GM21367 (cell line): ENCODE data around the gene SH3BP4.
"Not testable (repeated sequence)": the region's sequence is repeated elsewhere in the genome, so short reads cannot be mapped to it uniquely, and the experiment has no call there.

Experiments used
- ATAC-seq: cut with Tn5 transposase; IDR thresholded peaks from one replicate; pipeline ENCODE4 v1.9.1; 2021; ENCODE audit not compliant: unreplicated experiment

The SH3BP4 gene

DNA sequence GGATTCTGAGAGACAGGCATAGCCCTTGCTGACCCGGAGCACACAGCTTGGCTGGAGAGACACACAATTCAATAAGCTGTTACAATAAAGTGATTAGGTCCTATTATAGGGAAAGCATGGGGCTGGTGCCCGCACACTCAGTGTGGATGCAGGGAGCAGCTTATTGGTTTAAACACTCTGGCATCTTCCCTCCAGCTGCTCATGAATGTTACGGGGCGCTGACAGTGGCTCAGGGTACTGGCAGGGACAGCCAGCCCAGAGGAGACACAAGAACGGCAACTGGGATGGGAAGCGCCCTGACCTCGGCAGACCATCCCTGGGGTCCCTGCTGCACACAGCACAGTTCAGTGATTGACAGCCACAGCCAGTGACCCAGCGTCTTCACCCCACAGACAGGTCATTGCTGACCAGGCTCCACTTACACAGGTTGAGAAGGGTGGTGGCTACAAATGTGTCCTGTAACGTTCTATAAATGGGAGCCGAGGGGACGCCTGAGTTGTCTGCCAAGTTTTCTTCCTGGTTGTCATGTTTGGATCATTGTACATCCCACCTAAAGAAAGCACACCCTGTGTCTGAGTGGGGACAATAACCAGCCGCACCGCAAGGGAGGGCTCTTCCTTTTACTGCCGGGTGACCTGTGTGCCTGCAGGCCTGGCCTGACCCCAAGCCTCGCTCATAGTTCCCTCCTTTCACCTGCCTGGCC lies 60.3 kb downstream of the SH3BP4 start:
- ATAC-seq, result no peak

DNA sequence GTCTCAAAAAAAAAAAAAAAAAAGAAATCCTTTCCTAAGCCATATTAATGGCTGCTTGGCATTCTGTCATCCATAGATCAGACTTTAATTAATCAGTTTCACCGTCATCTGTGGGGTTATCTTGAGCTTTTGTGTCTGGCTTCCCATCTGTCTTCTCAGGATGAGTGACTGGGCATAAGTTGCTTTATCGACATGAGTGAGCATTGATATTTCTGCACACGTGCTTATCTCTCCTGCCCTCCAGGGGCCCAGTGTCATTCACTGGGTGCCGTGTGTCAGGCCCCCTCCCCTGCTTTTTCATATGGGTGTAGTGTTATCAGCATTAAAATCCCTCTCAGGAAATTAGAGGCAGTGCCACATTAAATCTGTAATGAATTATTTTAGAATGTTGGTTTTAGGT lies 65.6 kb downstream of the SH3BP4 start:
- no peak for ATAC-seq

- ATAC-seq, result no peak
Observed at GRCh38 chr2:235018838-235019237, 67.0 kb downstream of the SH3BP4 start.

GRCh38 chr2:235020141-235020540 lies 68.3 kb downstream of the SH3BP4 start:
- ATAC-seq, result not testable (repeated sequence)

DNA sequence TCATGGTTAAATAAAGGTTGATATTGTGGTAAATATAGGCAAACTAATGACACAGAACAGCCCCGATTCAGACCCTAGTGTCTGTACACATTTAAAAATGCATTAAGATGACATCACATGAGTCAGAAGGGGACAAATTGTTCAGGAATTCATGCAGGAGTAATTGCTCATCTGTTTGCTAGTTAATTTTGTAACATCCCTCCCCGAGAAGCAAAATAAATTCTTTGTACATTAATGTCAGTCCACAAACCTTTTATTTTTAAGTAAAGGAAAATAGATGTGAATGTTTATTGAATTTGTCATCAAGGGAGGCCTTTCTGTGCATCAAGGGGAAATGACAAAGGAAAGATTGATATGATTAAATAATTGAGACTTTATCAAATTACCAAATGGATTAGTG lies 69.9 kb downstream of the SH3BP4 start:
- no peak for ATAC-seq

DNA sequence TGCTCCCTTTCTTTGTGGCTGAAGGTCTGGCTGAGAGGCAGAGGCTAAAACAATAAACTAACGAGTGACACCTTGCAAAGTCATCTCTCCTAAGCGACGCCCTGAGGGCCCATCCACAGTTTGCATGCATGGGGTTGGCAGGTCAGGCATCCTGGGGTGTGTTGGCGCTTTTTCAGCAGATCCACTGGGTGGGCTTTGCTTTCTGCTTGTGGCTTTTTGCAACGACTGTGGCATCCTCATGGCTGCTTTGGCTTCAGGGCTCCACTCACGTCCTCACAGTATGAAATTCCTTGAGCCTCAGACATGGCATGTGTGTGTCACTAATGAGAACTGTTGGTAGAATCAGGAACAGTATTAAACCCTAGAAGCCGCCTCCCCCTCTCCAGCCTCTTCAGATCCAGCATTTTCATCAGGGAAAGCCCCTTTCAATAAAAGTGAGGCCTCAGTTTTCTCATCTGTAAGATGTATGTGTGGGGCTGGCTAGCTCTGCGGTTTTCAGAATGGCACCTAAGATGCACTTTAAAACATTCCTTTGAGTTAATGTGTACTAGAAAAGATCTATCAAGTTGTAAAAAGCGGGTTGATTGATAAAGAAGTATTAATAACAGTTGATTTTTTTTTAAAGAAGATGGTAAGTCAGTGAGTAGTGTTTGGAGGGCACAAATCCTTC lies 72.5 kb downstream of the SH3BP4 start:
- ATAC-seq, result no peak

GRCh38 chr2:235024931-235025773 lies 73.3 kb downstream of the SH3BP4 start:
- no peak for ATAC-seq

DNA sequence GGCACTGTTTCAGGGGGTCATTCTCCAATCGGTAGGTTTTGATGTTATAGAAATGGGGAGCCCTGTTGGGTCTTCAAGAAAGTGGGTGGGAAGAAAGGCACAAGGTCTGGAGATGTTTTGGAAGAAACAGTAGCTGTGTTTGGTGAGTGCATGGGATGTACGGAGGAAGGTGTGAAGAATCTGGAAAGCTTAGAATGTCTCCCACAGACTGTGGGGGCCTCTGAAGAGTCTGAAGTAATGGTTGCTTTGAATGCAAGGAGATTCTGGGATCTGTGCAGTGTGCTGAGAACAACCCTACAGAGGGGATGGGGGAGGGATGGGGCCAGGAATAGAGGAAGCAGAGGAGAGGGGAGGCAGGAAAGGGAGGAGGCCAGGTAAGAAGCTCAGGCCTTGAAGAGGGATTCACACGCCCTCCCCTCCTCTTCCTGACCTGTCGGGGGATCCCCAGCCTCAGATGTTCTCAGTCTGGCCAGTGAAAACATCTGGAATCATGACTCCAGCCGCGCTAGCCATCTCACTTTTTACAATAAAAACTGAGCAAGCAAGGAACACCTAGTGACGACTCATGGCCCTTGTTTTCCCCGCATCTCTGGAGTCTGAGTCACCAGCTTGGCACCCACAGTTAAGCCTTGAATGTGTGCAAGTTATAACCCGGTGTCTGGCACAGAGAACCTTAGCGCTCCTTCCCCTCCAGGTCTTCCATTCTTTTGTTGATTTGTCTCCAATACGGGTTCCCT lies 74.2 kb downstream of the SH3BP4 start:
- ATAC-seq, result no peak

- no peak for ATAC-seq
Observed at GRCh38 chr2:235026649-235027557, 75.1 kb downstream of the SH3BP4 start.

GRCh38 chr2:235027558-235028214 lies 75.9 kb downstream of the SH3BP4 start:
- no peak for ATAC-seq

DNA sequence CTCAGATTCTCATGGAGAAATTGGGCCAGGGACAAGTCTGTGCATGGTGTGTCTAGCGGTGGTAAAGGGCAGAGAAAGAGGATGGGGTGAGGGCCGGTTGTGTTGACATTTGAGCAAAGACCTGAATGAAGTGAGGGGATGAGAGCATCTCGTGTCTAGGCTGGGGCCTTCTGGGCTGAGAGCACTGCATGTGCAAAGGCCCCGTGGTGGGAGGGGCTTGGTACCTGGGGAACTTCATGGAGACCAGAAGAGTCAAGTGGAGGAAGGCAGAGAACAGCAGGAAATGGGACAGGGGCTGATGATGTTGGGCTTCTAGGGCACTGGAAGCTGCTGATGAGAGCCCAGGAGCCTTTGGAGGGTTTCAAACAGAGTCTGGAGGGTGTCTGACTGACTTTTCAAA lies 76.8 kb downstream of the SH3BP4 start:
- no peak for ATAC-seq

- ATAC-seq, result no peak
Observed at GRCh38 chr2:235029054-235029453, 77.2 kb downstream of the SH3BP4 start.

GRCh38 chr2:235030126-235030525 lies 78.3 kb downstream of the SH3BP4 start:
- no peak for ATAC-seq

DNA sequence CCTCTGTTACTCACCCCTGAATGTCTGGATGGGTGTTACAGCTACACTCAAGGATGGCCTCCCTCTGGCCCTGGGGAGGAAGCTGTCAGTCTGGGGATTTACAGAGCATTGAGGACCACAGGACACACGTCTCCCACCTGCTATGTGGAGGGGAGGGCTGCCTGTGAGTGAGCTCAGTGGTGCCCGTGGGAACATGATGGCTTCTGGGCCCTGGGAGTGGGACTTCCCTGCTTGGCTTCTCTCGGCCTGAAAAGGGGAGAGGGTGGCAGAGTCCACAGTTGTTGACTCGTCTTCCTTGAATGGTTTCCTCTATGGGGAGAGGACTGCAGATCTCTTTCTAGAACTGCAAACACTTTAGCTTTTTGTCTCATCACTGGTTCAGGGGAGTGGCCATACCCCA lies 79.1 kb downstream of the SH3BP4 start:
- ATAC-seq, result no peak

DNA sequence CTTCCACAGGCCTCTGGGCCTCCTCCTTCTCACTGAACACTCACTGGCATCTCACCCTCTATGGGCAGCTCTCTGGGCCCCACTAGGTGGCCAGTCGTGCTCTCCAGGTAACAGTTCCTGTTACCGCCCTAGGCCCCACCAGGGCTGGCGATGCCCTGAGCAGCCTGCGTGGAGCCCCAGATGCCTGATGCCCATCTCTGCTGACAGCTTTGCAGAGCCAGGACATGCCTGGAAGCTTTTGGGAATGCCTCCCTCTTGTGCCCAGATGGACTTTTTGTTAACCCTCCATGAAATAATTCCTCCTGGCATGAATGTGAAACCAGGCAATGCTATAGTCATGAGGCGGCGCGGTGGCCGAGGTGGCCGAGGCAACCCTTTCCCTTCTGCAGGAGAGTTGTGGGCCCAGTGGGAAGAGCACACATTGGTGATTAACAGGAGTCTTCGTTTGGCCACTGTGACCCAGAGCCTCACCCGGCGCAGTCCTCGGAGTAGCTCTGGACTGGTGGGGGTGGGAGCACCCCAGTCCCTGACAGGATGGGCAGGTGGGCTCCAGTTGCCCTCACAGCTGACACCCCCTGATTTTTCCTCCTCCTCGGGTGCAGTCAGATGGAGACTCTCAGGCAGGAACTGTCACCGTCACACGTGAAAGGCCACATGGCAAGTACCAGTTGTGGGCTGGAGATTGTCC lies 80.0 kb downstream of the SH3BP4 start:
- ATAC-seq, result no peak

DNA sequence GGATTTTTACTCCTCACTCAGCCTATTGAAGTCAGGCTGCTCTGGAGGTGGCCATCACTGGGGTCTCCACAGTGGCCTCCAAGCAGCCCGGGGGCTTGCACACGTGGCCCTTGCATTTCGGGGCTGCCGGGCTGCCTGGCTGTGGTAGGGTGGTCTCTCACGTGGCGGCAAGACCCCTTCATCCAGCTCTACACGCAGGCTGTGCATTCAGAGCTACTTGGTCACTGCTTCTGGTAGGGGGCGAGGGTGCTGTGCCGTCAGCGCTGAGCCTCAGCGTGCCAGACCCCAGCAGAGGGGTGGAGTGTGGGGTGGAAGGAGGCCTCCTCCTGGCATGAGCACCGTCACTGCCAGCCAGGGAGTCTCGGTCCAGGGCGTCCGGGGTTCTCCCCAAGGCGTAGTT lies 80.6 kb downstream of the SH3BP4 start:
- no peak for ATAC-seq

DNA sequence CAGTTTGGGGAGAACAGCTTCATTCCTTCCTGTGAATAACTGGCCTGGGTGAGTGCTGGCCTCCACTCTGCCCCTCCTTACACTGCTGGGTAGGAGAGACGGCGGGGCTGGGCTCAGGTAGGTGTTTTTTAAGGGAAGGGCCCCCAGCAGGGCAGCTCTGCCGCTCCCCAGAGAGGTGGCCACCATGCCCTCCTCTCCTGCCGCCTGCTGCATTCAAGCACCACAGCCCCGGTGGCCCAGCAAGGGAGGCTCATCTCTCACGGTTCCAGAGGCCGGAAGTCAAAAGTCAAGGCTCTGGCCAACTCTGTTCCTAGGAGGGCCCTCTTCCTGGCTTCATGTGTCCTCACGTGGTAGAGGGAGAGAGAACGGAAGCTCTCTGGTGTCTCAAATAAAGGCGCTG lies 81.1 kb downstream of the SH3BP4 start:
- ATAC-seq, result no peak

DNA sequence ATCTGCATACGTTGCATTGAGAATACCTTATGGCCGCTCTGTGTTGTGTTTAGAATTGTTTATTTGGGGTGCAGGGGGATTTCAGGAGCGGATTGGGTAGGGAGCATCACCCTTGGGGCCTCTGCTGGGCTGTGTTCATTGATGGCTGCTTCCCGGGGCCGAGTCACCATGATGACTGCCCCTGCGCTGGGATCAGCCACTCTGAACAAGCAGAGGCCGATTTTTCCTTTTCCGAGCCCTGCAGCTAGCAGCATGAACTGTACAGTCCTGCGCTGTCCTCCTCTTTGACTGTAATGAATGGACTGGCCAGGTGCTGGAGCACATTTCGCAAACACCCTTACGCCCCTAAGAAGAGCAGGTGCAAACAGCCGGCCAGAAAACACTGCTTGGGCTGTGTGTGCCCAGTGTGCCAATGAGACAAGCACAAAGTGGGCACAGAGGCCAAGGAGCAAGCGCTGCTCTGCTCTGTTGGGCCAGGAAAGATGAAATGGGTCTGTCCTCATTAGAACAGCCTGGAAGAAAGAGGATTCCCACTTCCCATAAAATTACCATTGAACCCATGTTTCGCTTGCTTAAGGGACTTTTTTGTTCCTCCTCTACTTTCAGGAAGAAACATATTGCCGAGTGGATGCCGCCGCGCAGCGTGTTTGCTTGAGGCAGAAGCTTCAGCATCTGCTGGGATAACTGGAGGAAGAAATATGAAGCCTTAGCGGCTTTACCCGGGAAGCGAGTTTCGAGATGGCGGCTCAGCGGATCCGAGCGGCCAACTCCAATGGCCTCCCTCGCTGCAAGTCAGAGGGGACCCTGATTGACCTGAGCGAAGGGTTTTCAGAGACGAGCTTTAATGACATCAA lies 82.7 kb downstream of the SH3BP4 start:
- no peak for ATAC-seq
